ENCODE data around the gene DCLK3.

The DCLK3 gene

GRCh38 chr3:36688815-36689214 lies 75.5 kb downstream of the DCLK3 start:
- TF ChIP-seq ZNF565 (CRISPR knock-in tag; conservative IDR thresholded peaks at IDR 0.05; ENCODE audit: low read depth) (no peak), ZFP30 (CRISPR knock-in tag; IDR thresholded peaks at IDR 0.05) (no peak), TOX (CRISPR knock-in tag; IDR thresholded peaks at IDR 0.05; ENCODE audit: borderline replicate concordance) (no peak), OSR1 (CRISPR knock-in tag; IDR thresholded peaks at IDR 0.05) (no peak), GLIS3 (CRISPR knock-in tag; IDR thresholded peaks at IDR 0.05) (no peak), ZNF70 (CRISPR knock-in tag; IDR thresholded peaks at IDR 0.05) (no peak), ZNF8 (CRISPR knock-in tag; IDR thresholded peaks at IDR 0.05) (no peak), CREB5 (CRISPR knock-in tag; IDR thresholded peaks at IDR 0.05; ENCODE audit: low read depth) (no peak)
- ATAC-seq: peak; percentile 68

DNA sequence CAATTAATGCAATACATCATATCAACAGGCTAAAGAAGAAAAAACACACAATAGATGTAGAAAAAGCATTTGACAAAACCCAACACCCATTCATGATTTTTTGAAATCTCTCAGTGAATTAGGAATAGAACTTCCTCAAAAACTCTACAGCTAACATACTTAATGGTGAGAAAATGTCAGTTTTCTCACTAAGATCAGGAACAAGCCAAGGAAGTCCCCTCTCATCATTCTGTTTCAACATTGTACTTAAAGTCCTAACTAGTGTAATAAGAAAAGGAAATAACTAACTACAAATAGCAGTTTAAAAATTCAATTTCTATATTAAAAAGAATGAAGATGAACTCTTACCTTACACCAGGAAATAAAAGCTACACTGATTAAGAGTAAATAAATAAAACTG lies 77.8 kb downstream of the DCLK3 start:
- ATAC-seq: no peak
- TF ChIP-seq RARB (CRISPR knock-in tag; IDR thresholded peaks at IDR 0.05): no peak
- TF ChIP-seq TCF4 (CRISPR knock-in tag; IDR thresholded peaks at IDR 0.05; ENCODE audit: borderline replicate concordance): no peak
- TF ChIP-seq, protein P1, sequence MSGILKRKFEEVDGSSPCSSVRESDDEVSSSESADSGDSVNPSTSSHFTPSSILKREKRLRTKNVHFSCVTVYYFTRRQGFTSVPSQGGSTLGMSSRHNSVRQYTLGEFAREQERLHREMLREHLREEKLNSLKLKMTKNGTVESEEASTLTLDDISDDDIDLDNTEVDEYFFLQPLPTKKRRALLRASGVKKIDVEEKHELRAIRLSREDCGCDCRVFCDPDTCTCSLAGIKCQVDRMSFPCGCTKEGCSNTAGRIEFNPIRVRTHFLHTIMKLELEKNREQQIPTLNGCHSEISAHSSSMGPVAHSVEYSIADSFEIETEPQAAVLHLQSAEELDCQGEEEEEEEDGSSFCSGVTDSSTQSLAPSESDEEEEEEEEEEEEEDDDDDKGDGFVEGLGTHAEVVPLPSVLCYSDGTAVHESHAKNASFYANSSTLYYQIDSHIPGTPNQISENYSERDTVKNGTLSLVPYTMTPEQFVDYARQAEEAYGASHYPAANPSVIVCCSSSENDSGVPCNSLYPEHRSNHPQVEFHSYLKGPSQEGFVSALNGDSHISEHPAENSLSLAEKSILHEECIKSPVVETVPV (CRISPR knock-in tag; IDR thresholded peaks at IDR 0.05): no peak
- TF ChIP-seq ZNF8 (CRISPR knock-in tag; IDR thresholded peaks at IDR 0.05): no peak
- TF ChIP-seq ZFP3 (CRISPR knock-in tag; IDR thresholded peaks at IDR 0.05): no peak
- no peak for TF ChIP-seq CSDC2 (CRISPR knock-in tag; IDR thresholded peaks at IDR 0.05)
- TF ChIP-seq BACH2 (CRISPR knock-in tag; IDR thresholded peaks at IDR 0.05; ENCODE audit: borderline replicate concordance): no peak
- TF ChIP-seq PPARA (CRISPR knock-in tag; IDR thresholded peaks at IDR 0.05; ENCODE audit: borderline replicate concordance): no peak
- no peak for TF ChIP-seq CREB5 (CRISPR knock-in tag; IDR thresholded peaks at IDR 0.05; ENCODE audit: low read depth)
- no peak for TF ChIP-seq ZC3H10 (CRISPR knock-in tag; IDR thresholded peaks at IDR 0.05)
- TF ChIP-seq TOX (CRISPR knock-in tag; IDR thresholded peaks at IDR 0.05; ENCODE audit: borderline replicate concordance): no peak
- no peak for TF ChIP-seq GLIS3 (CRISPR knock-in tag; IDR thresholded peaks at IDR 0.05)
- TF ChIP-seq OSR1 (CRISPR knock-in tag; IDR thresholded peaks at IDR 0.05): no peak
- no peak for TF ChIP-seq PATZ1 (CRISPR knock-in tag; IDR thresholded peaks at IDR 0.05; ENCODE audit: borderline replicate concordance)
- no peak for TF ChIP-seq SNAI2 (CRISPR knock-in tag; IDR thresholded peaks at IDR 0.05)
- no peak for TF ChIP-seq ISL1 (CRISPR knock-in tag; IDR thresholded peaks at IDR 0.05)
- no peak for TF ChIP-seq POU6F1 (CRISPR knock-in tag; IDR thresholded peaks at IDR 0.05; ENCODE audit: borderline replicate concordance, low read depth)
- no peak for TF ChIP-seq ZNF565 (CRISPR knock-in tag; conservative IDR thresholded peaks at IDR 0.05; ENCODE audit: low read depth)

GRCh38 chr3:36681867-36682266 lies 82.5 kb downstream of the DCLK3 start:
- TF ChIP-seq ZNF70 (CRISPR knock-in tag; IDR thresholded peaks at IDR 0.05): no peak
- TF ChIP-seq ARNTL (CRISPR knock-in tag; IDR thresholded peaks at IDR 0.05; ENCODE audit: borderline replicate concordance, low read depth): no peak
- TF ChIP-seq SNAI2 (CRISPR knock-in tag; IDR thresholded peaks at IDR 0.05): no peak
- TF ChIP-seq ESRRG (CRISPR knock-in tag; IDR thresholded peaks at IDR 0.05): no peak
- TF ChIP-seq PATZ1 (CRISPR knock-in tag; IDR thresholded peaks at IDR 0.05; ENCODE audit: borderline replicate concordance): no peak
- TF ChIP-seq, protein P2, sequence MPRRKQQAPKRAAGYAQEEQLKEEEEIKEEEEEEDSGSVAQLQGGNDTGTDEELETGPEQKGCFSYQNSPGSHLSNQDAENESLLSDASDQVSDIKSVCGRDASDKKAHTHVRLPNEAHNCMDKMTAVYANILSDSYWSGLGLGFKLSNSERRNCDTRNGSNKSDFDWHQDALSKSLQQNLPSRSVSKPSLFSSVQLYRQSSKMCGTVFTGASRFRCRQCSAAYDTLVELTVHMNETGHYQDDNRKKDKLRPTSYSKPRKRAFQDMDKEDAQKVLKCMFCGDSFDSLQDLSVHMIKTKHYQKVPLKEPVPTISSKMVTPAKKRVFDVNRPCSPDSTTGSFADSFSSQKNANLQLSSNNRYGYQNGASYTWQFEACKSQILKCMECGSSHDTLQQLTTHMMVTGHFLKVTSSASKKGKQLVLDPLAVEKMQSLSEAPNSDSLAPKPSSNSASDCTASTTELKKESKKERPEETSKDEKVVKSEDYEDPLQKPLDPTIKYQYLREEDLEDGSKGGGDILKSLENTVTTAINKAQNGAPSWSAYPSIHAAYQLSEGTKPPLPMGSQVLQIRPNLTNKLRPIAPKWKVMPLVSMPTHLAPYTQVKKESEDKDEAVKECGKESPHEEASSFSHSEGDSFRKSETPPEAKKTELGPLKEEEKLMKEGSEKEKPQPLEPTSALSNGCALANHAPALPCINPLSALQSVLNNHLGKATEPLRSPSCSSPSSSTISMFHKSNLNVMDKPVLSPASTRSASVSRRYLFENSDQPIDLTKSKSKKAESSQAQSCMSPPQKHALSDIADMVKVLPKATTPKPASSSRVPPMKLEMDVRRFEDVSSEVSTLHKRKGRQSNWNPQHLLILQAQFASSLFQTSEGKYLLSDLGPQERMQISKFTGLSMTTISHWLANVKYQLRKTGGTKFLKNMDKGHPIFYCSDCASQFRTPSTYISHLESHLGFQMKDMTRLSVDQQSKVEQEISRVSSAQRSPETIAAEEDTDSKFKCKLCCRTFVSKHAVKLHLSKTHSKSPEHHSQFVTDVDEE (CRISPR knock-in tag; IDR thresholded peaks at IDR 0.05): no peak
- ATAC-seq: no peak
